Neuronal stem cell (in vitro differentiated cells): ENCODE results near the gene MICAL2.

ENCODE experiments used
- DNase-seq: peaks from one replicate; pipeline ENCODE4 v3.0.0-alpha.2; 2013; ENCODE audit warnings: low spot score
- H2AFZ ChIP-seq: one replicate; pipeline ENCODE4 v1.6.1; 2013; ENCODE audit warnings: mild to moderate bottlenecking, low read length, inconsistent platforms
- H2AK5ac ChIP-seq: 2 replicates; pipeline ENCODE4 v1.6.1; 2013; ENCODE audit warnings: low read depth, mild to moderate bottlenecking, inconsistent platforms, low read length, moderate library complexity, mixed read lengths
- H2BK120ac ChIP-seq: 2 replicates; pipeline ENCODE4 v1.6.1; 2013; ENCODE audit warnings: low read depth, mild to moderate bottlenecking, inconsistent platforms, low read length, moderate library complexity, mixed read lengths
- H2BK12ac ChIP-seq: one replicate; pipeline ENCODE4 v1.6.1; 2013; ENCODE audit warnings: low read length, inconsistent platforms
- H2BK15ac ChIP-seq: 2 replicates; pipeline ENCODE4 v1.6.1; 2013; ENCODE audit warnings: mild to moderate bottlenecking, low read length, inconsistent platforms, mixed read lengths
- H2BK5ac ChIP-seq: one replicate; pipeline ENCODE4 v1.6.1; 2013; ENCODE audit warnings: inconsistent platforms, mild to moderate bottlenecking, low read length, moderate library complexity
- H3K14ac ChIP-seq: one replicate; pipeline ENCODE4 v1.6.1; 2013; ENCODE audit warnings: low read length, inconsistent platforms
- H3K18ac ChIP-seq: 2 replicates; pipeline ENCODE4 v1.6.1; 2013; ENCODE audit warnings: low read length, inconsistent platforms
- H3K23ac ChIP-seq: 2 replicates; pipeline ENCODE4 v1.6.1; 2013; ENCODE audit warnings: low read depth, mild to moderate bottlenecking, mixed read lengths, low read length, inconsistent platforms; ENCODE audit not compliant: poor library complexity
- H3K27ac ChIP-seq: replicated peaks from 3 replicates; pipeline ENCODE4 v1.5.1; 2013; ENCODE audit warnings: low read length, inconsistent platforms
- H3K27me3 ChIP-seq, 3 experiments: 2 replicates each; pipeline ENCODE4 v1.6.1; 2013; ENCODE audit warnings: low read length in 3 of 3, mild to moderate bottlenecking in 2 of 3, inconsistent platforms in 1 of 3, low read depth in 1 of 3, mixed read lengths in 1 of 3, moderate library complexity in 1 of 3; ENCODE audit not compliant: control insufficient read depth in 3 of 3, insufficient read depth in 3 of 3
- H3K36me3 ChIP-seq, 2 donors: replicated peaks in 1 of 2; 2 replicates each; pipeline ENCODE4 v1.6.1; 2013; ENCODE audit warnings: low read length in 2 of 2; ENCODE audit not compliant: control insufficient read depth in 2 of 2, insufficient read depth in 2 of 2
- H3K4ac ChIP-seq: 2 replicates; pipeline ENCODE4 v1.6.1; 2013; ENCODE audit warnings: inconsistent platforms, mild to moderate bottlenecking, low read length, moderate library complexity
- H3K4me1 ChIP-seq, 2 donors: 1 replicate in 1 of 2; 2 replicates in 1 of 2; pipeline ENCODE4 v1.6.1; 2013; ENCODE audit warnings: low read length in 2 of 2, low read depth in 1 of 2; ENCODE audit not compliant: control insufficient read depth in 2 of 2, insufficient read depth in 1 of 2
- H3K4me2 ChIP-seq: one replicate; pipeline ENCODE4 v1.6.1; 2013; ENCODE audit warnings: mild to moderate bottlenecking, low read length, inconsistent platforms; ENCODE audit not compliant: insufficient read depth, poor library complexity, severe bottlenecking
- H3K4me3 ChIP-seq, 2 donors: 2 replicates each; pipeline ENCODE4 v1.5.1; 2013; ENCODE audit warnings: low read length in 2 of 2, mild to moderate bottlenecking in 2 of 2, inconsistent platforms in 1 of 2, moderate library complexity in 1 of 2
- H3K79me1 ChIP-seq: one replicate; pipeline ENCODE4 v1.6.1; 2013; ENCODE audit warnings: low read depth, mild to moderate bottlenecking, inconsistent platforms, low read length, moderate library complexity
- H3K9ac ChIP-seq: one replicate; pipeline ENCODE4 v1.6.1; 2013; ENCODE audit warnings: mild to moderate bottlenecking, low read depth, low read length, inconsistent platforms; ENCODE audit not compliant: poor library complexity
- H3K9me3 ChIP-seq, 2 donors: replicated peaks in 1 of 2; 2 replicates each; pipeline versions ENCODE3 to v1.6.1; 2013; ENCODE audit warnings: low read length in 2 of 2, mild to moderate bottlenecking in 2 of 2, inconsistent platforms in 1 of 2, low read depth in 1 of 2, mixed read lengths in 1 of 2, moderate library complexity in 1 of 2; ENCODE audit not compliant: control insufficient read depth in 2 of 2, insufficient read depth in 1 of 2
- H4K8ac ChIP-seq: one replicate; pipeline ENCODE4 v1.6.1; 2013; ENCODE audit warnings: low read depth, mild to moderate bottlenecking, inconsistent platforms, low read length, moderate library complexity
- H4K91ac ChIP-seq: one replicate; pipeline ENCODE4 v1.6.1; 2013; ENCODE audit warnings: low read length, low read depth, mild to moderate bottlenecking, inconsistent platforms; ENCODE audit not compliant: poor library complexity
- WGBS, 2 donors: extraction: QIAGEN DNeasy Blood & Tissue Kit; methylation state at CpG; one replicate each; pipeline ENCODE4 v1.1.7; 2013; ENCODE audit warnings: missing lambda C conversion rate in 2 of 2, mixed read lengths in 1 of 2; ENCODE audit not compliant: insufficient read length in 2 of 2, insufficient replicate concordance in 1 of 2; ENCODE audit errors: extremely low coverage in 2 of 2; 5-methylcytosine and 5-hydroxymethylcytosine counted together

The MICAL2 gene

DNA sequence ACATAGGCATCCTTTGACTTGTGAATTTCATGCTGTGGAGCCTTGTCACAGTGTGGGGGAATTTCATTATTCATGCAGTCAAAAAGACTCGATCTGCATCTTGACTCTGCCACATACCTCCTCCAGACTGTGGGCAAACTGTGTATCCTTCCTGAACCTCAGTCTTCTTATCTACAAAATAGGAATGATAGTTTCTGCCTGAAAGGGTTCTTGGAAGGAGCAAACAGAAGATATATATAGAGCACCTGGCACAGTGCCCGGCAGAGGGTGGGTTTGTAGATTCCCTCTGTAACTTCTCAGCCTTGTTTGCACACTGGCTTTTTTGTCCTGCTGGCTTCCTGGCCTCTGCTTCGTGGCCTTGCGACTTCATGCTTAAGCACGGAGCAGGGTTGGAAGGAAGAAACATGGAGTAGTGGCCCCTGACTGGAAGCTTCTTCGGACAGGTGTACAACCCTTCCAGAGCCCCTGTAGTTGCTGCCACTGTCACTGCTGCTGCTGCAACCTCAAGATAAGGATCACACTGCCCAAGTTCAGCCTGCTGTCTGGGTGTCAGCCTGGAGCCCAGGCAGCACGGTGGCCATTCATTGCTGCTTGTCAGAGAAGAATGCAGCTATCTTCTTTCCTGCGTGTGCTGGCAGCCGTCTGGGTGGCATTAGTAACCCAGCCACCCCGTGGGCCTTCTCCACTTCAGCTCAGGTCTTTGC is 106.4 kb downstream of the MICAL2 start:
- Histone ChIP-seq H3K23ac (no peak overlapping the region), H3K4ac (no peak overlapping the region), H3K36me3 (no peaks in the 10 kb centered on the region), H4K8ac (no peak overlapping the region), H4K91ac (no peak overlapping the region), H3K79me1 (no peaks in the 10 kb centered on the region), H2BK12ac (no peak overlapping the region), H3K27me3 (peaks cover 0 to 4% (median 0%) of the 10 kb centered on the region in 3 experiments), H3K14ac (no peak overlapping the region), H3K9me3 (no peaks in the 10 kb centered on the region), H2BK15ac (no peak overlapping the region), H3K4me1 (peaks cover 9 to 16% of the 10 kb centered on the region in 2 donors), H3K4me3 (no peak overlapping the region), H3K9ac (no peak overlapping the region), H2AFZ (no peak overlapping the region), H3K18ac (peak overlapping the region; percentile 15), H3K4me2 (no peak overlapping the region), H2AK5ac (no peak overlapping the region), H2BK5ac (no peak overlapping the region), H2BK120ac (no peak overlapping the region), H3K27ac (no peak overlapping the region)
- no CpG with 5 or more reads among the region's 10 CpGs for WGBS, 2 donors
- no peak for DNase-seq

DNA sequence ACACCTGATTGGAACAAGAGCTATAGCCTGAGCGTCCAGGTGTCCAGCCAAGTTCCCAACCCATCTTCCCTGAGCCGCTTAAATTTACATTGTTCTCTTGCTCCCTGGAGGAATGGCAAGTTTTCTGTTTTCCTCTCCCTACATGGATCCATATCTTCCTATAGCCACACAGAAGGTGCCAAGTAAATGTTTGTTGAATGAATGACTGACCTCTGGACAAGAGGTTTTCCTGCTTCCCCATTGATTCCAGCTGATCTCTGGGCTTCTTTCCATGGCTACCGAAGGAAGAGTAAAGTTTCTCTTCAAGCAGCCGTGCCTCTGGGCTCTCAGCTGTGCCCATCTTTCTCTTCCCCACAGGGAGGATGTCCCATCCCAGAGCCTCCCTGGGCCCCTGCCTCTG is 107.5 kb downstream of the MICAL2 start:
- no peak overlapping the region for H2BK5ac ChIP-seq
- no peak overlapping the region for H3K4ac ChIP-seq
- no peak overlapping the region for H3K4me2 ChIP-seq
- no peak overlapping the region for H2BK120ac ChIP-seq
- H3K18ac ChIP-seq = no peak overlapping the region
- no peak overlapping the region for H2BK15ac ChIP-seq
- H2AFZ ChIP-seq = no peak overlapping the region
- no peaks in the 10 kb centered on the region for H3K79me1 ChIP-seq
- no peak for DNase-seq
- peaks cover 9 to 16% of the 10 kb centered on the region in 2 donors for H3K4me1 ChIP-seq
- no peak overlapping the region for H3K23ac ChIP-seq
- H3K36me3 ChIP-seq = no peaks in the 10 kb centered on the region
- H3K27me3 ChIP-seq = peaks cover 0 to 4% (median 0%) of the 10 kb centered on the region in 3 experiments
- no peaks in the 10 kb centered on the region for H3K9me3 ChIP-seq
- no CpG with 5 or more reads among the region's 4 CpGs for WGBS, 2 donors
- no peak overlapping the region for H3K14ac ChIP-seq
- no peak overlapping the region for H4K91ac ChIP-seq
- H3K9ac ChIP-seq = no peak overlapping the region
- peak overlapping the region; percentile 39 for H2AK5ac ChIP-seq
- H2BK12ac ChIP-seq = no peak overlapping the region
- H3K4me3 ChIP-seq = no peak overlapping the region
- no peak overlapping the region for H3K27ac ChIP-seq
- no peak overlapping the region for H4K8ac ChIP-seq

DNA sequence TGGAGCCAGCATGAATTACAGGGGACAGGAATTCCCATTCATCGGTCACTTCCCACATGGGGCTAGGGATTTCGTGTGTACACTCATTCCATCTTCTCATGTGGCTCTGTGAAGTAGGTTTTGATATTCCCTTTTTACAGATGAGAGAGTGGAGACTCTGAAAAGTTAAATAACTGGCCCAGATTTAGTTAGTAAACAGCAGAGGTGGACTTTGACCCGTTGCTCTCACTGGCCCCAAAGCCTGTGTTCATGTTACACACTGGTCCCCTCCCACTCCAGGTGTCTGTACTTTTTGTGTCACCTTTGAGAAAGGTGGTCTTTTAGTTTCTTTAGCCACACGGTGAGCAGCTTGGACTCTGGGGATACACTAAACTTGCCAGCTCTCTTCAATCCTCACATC is 108.5 kb downstream of the MICAL2 start:
- no peak overlapping the region for H3K23ac ChIP-seq
- H3K4me3 ChIP-seq = no peak overlapping the region
- no peak overlapping the region for H2BK120ac ChIP-seq
- H3K18ac ChIP-seq = no peak overlapping the region
- peaks cover 0 to 4% (median 0%) of the 10 kb centered on the region in 3 experiments for H3K27me3 ChIP-seq
- no peak overlapping the region for H3K14ac ChIP-seq
- no peaks in the 10 kb centered on the region for H3K9me3 ChIP-seq
- H3K4me2 ChIP-seq = no peak overlapping the region
- H3K9ac ChIP-seq = no peak overlapping the region
- no peak overlapping the region for H2BK5ac ChIP-seq
- H2BK12ac ChIP-seq = no peak overlapping the region
- H3K4ac ChIP-seq = no peak overlapping the region
- no peak overlapping the region for H2AK5ac ChIP-seq
- H2AFZ ChIP-seq = no peak overlapping the region
- H4K91ac ChIP-seq = no peak overlapping the region
- H3K27ac ChIP-seq = no peak overlapping the region
- no CpG with 5 or more reads among the region's 4 CpGs for WGBS, 2 donors
- no peaks in the 10 kb centered on the region for H3K36me3 ChIP-seq
- DNase-seq = no peak
- H4K8ac ChIP-seq = no peak overlapping the region
- H2BK15ac ChIP-seq = no peak overlapping the region
- peaks cover 6 to 16% of the 10 kb centered on the region in 2 donors for H3K4me1 ChIP-seq
- H3K79me1 ChIP-seq = no peaks in the 10 kb centered on the region

DNA sequence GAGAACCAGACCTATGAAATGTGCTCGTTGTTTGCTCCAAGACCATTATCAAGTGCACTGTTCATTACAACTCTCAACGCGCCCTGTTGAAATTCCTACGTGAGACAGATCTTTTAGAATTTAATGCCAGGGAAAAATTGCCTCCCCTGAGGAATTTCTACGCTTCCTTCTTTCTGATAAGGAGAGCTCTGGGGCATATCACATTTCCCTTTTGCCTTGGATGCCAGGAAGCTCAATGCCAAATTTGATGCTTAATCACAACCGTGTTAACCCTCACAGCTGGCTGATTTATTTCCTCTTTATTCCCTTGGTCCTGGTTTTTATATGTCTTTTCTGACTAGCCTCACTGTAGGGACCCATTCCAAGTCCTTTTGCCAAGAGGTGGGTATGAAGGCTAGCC is 109.4 kb downstream of the MICAL2 start:
- no peak overlapping the region for H3K9ac ChIP-seq
- WGBS, 2 donors = no CpG with 5 or more reads among the region's 6 CpGs
- H3K79me1 ChIP-seq = no peaks in the 10 kb centered on the region
- no peaks in the 10 kb centered on the region for H3K9me3 ChIP-seq
- no peak overlapping the region for H4K91ac ChIP-seq
- H3K4me2 ChIP-seq = no peak overlapping the region
- H3K27me3 ChIP-seq = peaks cover 0 to 4% (median 0%) of the 10 kb centered on the region in 3 experiments
- H3K18ac ChIP-seq = no peak overlapping the region
- no peak overlapping the region for H2AK5ac ChIP-seq
- H3K4me1 ChIP-seq = peaks cover 4 to 12% of the 10 kb centered on the region in 2 donors
- H4K8ac ChIP-seq = no peak overlapping the region
- no peak overlapping the region for H2BK5ac ChIP-seq
- H2BK120ac ChIP-seq = no peak overlapping the region
- no peak overlapping the region for H3K4me3 ChIP-seq
- H2BK12ac ChIP-seq = no peak overlapping the region
- no peak overlapping the region for H3K27ac ChIP-seq
- no peak overlapping the region for H3K4ac ChIP-seq
- no peak overlapping the region for H3K23ac ChIP-seq
- no peak for DNase-seq
- H3K36me3 ChIP-seq = no peaks in the 10 kb centered on the region
- no peak overlapping the region for H2AFZ ChIP-seq
- H3K14ac ChIP-seq = no peak overlapping the region
- H2BK15ac ChIP-seq = no peak overlapping the region
